Activated CD4-positive, alpha-beta T cell treated with anti-CD3 and anti-CD28 coated beads, Interleukin-2, Interleukin-4, amounts not matched to agents 100 ng/mL and 50 ng/mL, durations not matched to agents 16 hours and 8 hours (primary cell): ENCODE results near the gene SLC25A33.
A peak's percentile ranks its signal among the peaks of the same experiment; 100 is the strongest.

Source experiments
- DNase-seq: peaks from one replicate; pipeline ENCODE4 v3.0.0-alpha.2; 2020; ENCODE audit warnings: low spot score

The SLC25A33 gene

GRCh38 chr1:9589144-9589718 is 50.0 kb downstream of the SLC25A33 start:
- DNase-seq = peak; percentile 33

GRCh38 chr1:9589719-9590157 is 50.5 kb downstream of the SLC25A33 start:
- DNase-seq = no peak

- DNase-seq = no peak
These were observed 50.9 kb downstream of the SLC25A33 start for GRCh38 chr1:9590201-9590600.

- DNase-seq = no peak
These were observed 51.8 kb downstream of the SLC25A33 start for GRCh38 chr1:9590945-9591668.

GRCh38 chr1:9591669-9592509 is 52.6 kb downstream of the SLC25A33 start:
- DNase-seq = no peak

- DNase-seq = no peak
These were observed 53.3 kb downstream of the SLC25A33 start for GRCh38 chr1:9592510-9593075.

GRCh38 chr1:9593147-9593491 is 53.9 kb downstream of the SLC25A33 start:
- DNase-seq = no peak

GRCh38 chr1:9593492-9594465 is 54.5 kb downstream of the SLC25A33 start:
- DNase-seq = peak; percentile 65

GRCh38 chr1:9594471-9595155 is 55.3 kb downstream of the SLC25A33 start:
- DNase-seq = no peak

- no peak for DNase-seq
These were observed 56.1 kb downstream of the SLC25A33 start for GRCh38 chr1:9595156-9595967.

GRCh38 chr1:9595968-9596340 is 56.7 kb downstream of the SLC25A33 start:
- no peak for DNase-seq

- DNase-seq = no peak
These were observed 57.3 kb downstream of the SLC25A33 start for GRCh38 chr1:9596415-9597123.

- DNase-seq = no peak
These were observed 58.4 kb downstream of the SLC25A33 start for GRCh38 chr1:9597361-9598315.

- no peak for DNase-seq
These were observed 59.0 kb downstream of the SLC25A33 start for GRCh38 chr1:9598316-9598700.

- no peak for DNase-seq
These were observed 60.5 kb downstream of the SLC25A33 start for GRCh38 chr1:9599741-9600140.

- DNase-seq = no peak
These were observed 61.9 kb downstream of the SLC25A33 start for GRCh38 chr1:9600861-9601834.
